H9 (cell line): ENCODE measurements around the gene ETV2. TPM values are rescaled to one million over a fixed set of nuclear protein-coding genes. Genes with fewer than 3 reads are reported as not detected.

Experiments used
- DNase-seq: peaks from one replicate; pipeline ENCODE4 v3.0.0-alpha.2; 2017
- H2AFZ ChIP-seq: one replicate; pipeline ENCODE4 v1.6.1; 2013; ENCODE audit warnings: mild to moderate bottlenecking, low read length, control low read depth, moderate library complexity
- H2AK5ac ChIP-seq: 2 replicates; pipeline ENCODE4 v1.6.1; 2013; ENCODE audit warnings: low read length, control low read depth, mixed read lengths; ENCODE audit not compliant: insufficient read length
- H2BK120ac ChIP-seq: one replicate; pipeline ENCODE4 v1.6.1; 2013; ENCODE audit warnings: low read depth, mild to moderate bottlenecking, low read length, control low read depth, inconsistent platforms; ENCODE audit not compliant: poor library complexity, severe bottlenecking
- H2BK12ac ChIP-seq: 2 replicates; pipeline ENCODE4 v1.6.1; 2013; ENCODE audit warnings: low read length, control low read depth, mixed read lengths, low read depth; ENCODE audit not compliant: insufficient read length
- H2BK15ac ChIP-seq: 2 replicates; pipeline ENCODE4 v1.6.1; 2013; ENCODE audit warnings: low read depth, low read length, control low read depth
- H2BK20ac ChIP-seq: one replicate; pipeline ENCODE4 v1.6.1; 2013; ENCODE audit warnings: low read depth, mild to moderate bottlenecking, low read length, control low read depth, inconsistent platforms; ENCODE audit not compliant: poor library complexity, severe bottlenecking
- H2BK5ac ChIP-seq: 2 replicates; pipeline ENCODE4 v1.6.1; 2013; ENCODE audit warnings: low read length, control low read depth, mixed read lengths; ENCODE audit not compliant: insufficient read length
- H3K14ac ChIP-seq: 2 replicates; pipeline ENCODE4 v1.6.1; 2013; ENCODE audit warnings: low read length, control low read depth; ENCODE audit not compliant: insufficient read depth
- H3K18ac ChIP-seq: 2 replicates; pipeline ENCODE4 v1.6.1; 2013; ENCODE audit warnings: low read depth, mild to moderate bottlenecking, mixed read lengths, low read length, control low read depth; ENCODE audit not compliant: insufficient read length
- H3K23ac ChIP-seq: 2 replicates; pipeline ENCODE4 v1.6.1; 2013; ENCODE audit warnings: low read length, control low read depth, mixed read lengths, low read depth; ENCODE audit not compliant: insufficient read length
- H3K23me2 ChIP-seq: 2 replicates; pipeline ENCODE4 v1.6.1; 2013; ENCODE audit warnings: low read depth, mild to moderate bottlenecking, mixed read lengths, low read length, control low read depth; ENCODE audit not compliant: insufficient read length, poor library complexity, severe bottlenecking
- H3K27ac ChIP-seq: 2 replicates; pipeline ENCODE4 v1.5.1; 2013; ENCODE audit warnings: low read length, control low read depth, mixed read lengths, low read depth; ENCODE audit not compliant: insufficient read length
- H3K27me3 ChIP-seq: 2 replicates; pipeline ENCODE4 v1.6.1; 2013; ENCODE audit warnings: low read length, control low read depth, inconsistent platforms; ENCODE audit not compliant: insufficient read depth
- H3K4ac ChIP-seq: 2 replicates; pipeline ENCODE4 v1.6.1; 2013; ENCODE audit warnings: low read depth, mild to moderate bottlenecking, control low read depth, inconsistent platforms, low read length, moderate library complexity
- H3K4me1 ChIP-seq: 2 replicates; pipeline ENCODE4 v1.6.1; 2013; ENCODE audit warnings: low read length, control low read depth, inconsistent platforms; ENCODE audit not compliant: insufficient read depth
- H3K4me2 ChIP-seq: 2 replicates; pipeline ENCODE4 v1.6.1; 2013; ENCODE audit warnings: low read length, control low read depth, mixed read lengths; ENCODE audit not compliant: insufficient read length, insufficient read depth
- H3K56ac ChIP-seq: 2 replicates; pipeline ENCODE4 v1.6.1; 2013; ENCODE audit warnings: low read depth, mild to moderate bottlenecking, mixed read lengths, low read length, control low read depth; ENCODE audit not compliant: insufficient read length
- H3K79me1 ChIP-seq: 2 replicates; pipeline ENCODE4 v1.6.1; 2013; ENCODE audit warnings: low read depth, mild to moderate bottlenecking, moderate library complexity, low read length, control low read depth, inconsistent platforms; ENCODE audit not compliant: insufficient read depth, poor library complexity, severe bottlenecking
- H3K79me2 ChIP-seq: 2 replicates; pipeline ENCODE4 v1.6.1; 2013; ENCODE audit warnings: low read length, control low read depth, inconsistent platforms; ENCODE audit not compliant: insufficient read depth
- H3K9ac ChIP-seq: 2 replicates; pipeline ENCODE4 v1.6.1; 2013; ENCODE audit warnings: low read length, control low read depth, mixed read lengths; ENCODE audit not compliant: insufficient read length; ENCODE audit errors: extremely low read depth
- H3K9me3 ChIP-seq: one replicate; pipeline ENCODE4 v1.6.1; 2013; ENCODE audit warnings: low read depth, low read length, inconsistent platforms; ENCODE audit not compliant: control insufficient read depth
- H3T11ph ChIP-seq: one replicate; pipeline ENCODE4 v1.6.1; 2013; ENCODE audit warnings: mild to moderate bottlenecking, low read length, control low read depth, inconsistent platforms
- H4K20me1 ChIP-seq: one replicate; pipeline ENCODE4 v1.6.1; 2013; ENCODE audit not compliant: control insufficient read depth, insufficient read length, insufficient read depth
- H4K5ac ChIP-seq: 2 replicates; pipeline ENCODE4 v1.6.1; 2013; ENCODE audit warnings: low read depth, mild to moderate bottlenecking, mixed read lengths, low read length, control low read depth; ENCODE audit not compliant: insufficient read length
- H4K8ac ChIP-seq: replicated peaks from 2 replicates; pipeline ENCODE4 v1.6.1; 2013; ENCODE audit warnings: low read length, control low read depth, mixed read lengths, low read depth; ENCODE audit not compliant: insufficient read length
- H4K91ac ChIP-seq: 2 replicates; pipeline ENCODE4 v1.6.1; 2013; ENCODE audit warnings: low read depth, mild to moderate bottlenecking, moderate library complexity, mixed read lengths, low read length, control low read depth; ENCODE audit not compliant: insufficient read length
- H3K27ac Mint-ChIP-seq, 3 experiments: 2 replicates in 2 of 3; 3 replicates in 1 of 3; pipeline ENCODE4 v1.8.0; 2020 to 2021; ENCODE audit warnings: mixed read lengths in 3 of 3, mild to moderate bottlenecking in 1 of 3, moderate library complexity in 1 of 3
- H3K27me3 Mint-ChIP-seq: 2 replicates; pipeline ENCODE4 v1.8.0; 2021; ENCODE audit warnings: low read depth, mild to moderate bottlenecking, moderate library complexity, mixed read lengths
- H3K36me3 Mint-ChIP-seq, 3 experiments: 2 replicates in 2 of 3; 3 replicates in 1 of 3; pipeline ENCODE4 v1.8.0; 2020 to 2021; ENCODE audit warnings: low read depth in 3 of 3, mixed read lengths in 3 of 3; ENCODE audit not compliant: insufficient read depth in 1 of 3
- H3K4me1 Mint-ChIP-seq, 2 experiments: 2 replicates each; pipeline ENCODE4 v1.8.0; 2020; ENCODE audit warnings: mixed read lengths in 2 of 2
- H3K4me3 Mint-ChIP-seq, 2 experiments: 2 replicates in 1 of 2; 3 replicates in 1 of 2; pipeline ENCODE4 v1.8.0; 2020 to 2021; ENCODE audit warnings: mild to moderate bottlenecking in 2 of 2, mixed read lengths in 2 of 2, moderate library complexity in 1 of 2
- H3K9me3 Mint-ChIP-seq, 2 experiments: 2 replicates in 1 of 2; 3 replicates in 1 of 2; pipeline ENCODE4 v1.8.0; 2020; ENCODE audit warnings: mild to moderate bottlenecking in 2 of 2, mixed read lengths in 2 of 2, moderate library complexity in 1 of 2
- WGBS: extraction: QIAGEN DNeasy Blood & Tissue Kit; methylation state at CpG from one replicate; pipeline ENCODE4 v1.1.7; 2013; ENCODE audit warnings: missing lambda C conversion rate, low lambda C conversion rate, mixed read lengths; ENCODE audit not compliant: insufficient read length; ENCODE audit errors: extremely low coverage; 5-methylcytosine and 5-hydroxymethylcytosine counted together
- total RNA-seq: library from RNA; stranded (reverse); gene quantifications from 2 replicates; pipeline ENCODE4 v1.2.1, GENCODE V29; 2021
- TF ChIP-seq, protein P1 (sequence below): fragments of 200-600 bp; sonication (generic); conservative IDR thresholded peaks from 3 replicates; pipeline ENCODE4 v1.8.0; 2021; ENCODE audit warnings: antibody characterized with exemption, mild to moderate bottlenecking

The ETV2 gene
- total RNA-seq, 1 experiment from 2014 or later, result 1.9 TPM

DNA sequence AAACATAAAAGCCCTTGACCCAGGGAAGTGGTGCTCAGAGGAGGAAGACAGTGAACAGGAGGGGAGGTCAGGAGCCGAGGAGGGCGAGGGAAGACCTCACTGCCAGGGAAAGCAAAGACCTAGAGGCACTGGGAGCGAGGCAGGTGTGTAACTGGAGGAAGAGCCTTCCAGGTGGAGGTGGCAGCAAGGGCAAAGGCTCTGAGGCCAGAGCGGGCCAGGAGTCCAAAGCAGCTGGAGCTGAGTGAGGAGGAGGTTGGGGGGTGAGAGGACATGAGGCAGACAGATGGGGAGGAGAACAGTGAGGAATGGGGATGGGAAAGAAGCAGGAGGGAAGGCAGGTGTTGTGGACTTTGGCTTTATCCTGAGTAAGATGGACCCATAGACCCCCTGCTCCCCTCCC lies 28.4 kb downstream of the ETV2 start:
- WGBS, result no CpG with 5 or more reads among the region's 4 CpGs
- Histone ChIP-seq H3K27me3 (no peaks in the 10 kb centered on the region), H2BK12ac (no peak overlapping the region), H3K9me3 (no peaks in the 10 kb centered on the region), H3K27ac (no peak overlapping the region), H3K56ac (no peak overlapping the region), H4K20me1 (no peaks in the 10 kb centered on the region), H3K14ac (no peak overlapping the region; the same call in 1 of the 2 replicates), H3K23me2 (peaks cover 8% of the 10 kb centered on the region), H2BK15ac (no peak overlapping the region), H3K79me2 (no peaks in the 10 kb centered on the region), H3K23ac (no peak overlapping the region), H3K4me1 (no peaks in the 10 kb centered on the region), H4K91ac (no peak overlapping the region), H2BK20ac (no peak overlapping the region), H3K4me2 (no peak overlapping the region), H2BK5ac (no peak overlapping the region), H2AK5ac (no peak overlapping the region), H4K5ac (no peak overlapping the region), H3K4ac (no peak overlapping the region), H3T11ph (no peak overlapping the region), H3K18ac (no peak overlapping the region), H4K8ac (no peak overlapping the region), H2BK120ac (no peak overlapping the region), H3K9ac (no peak overlapping the region), H2AFZ (no peak overlapping the region), H3K79me1 (no peaks in the 10 kb centered on the region)
- peaks cover 4 to 6% of the 10 kb centered on the region in 2 experiments; a peak in 3 of 4 replicates for H3K4me1 Mint-ChIP-seq
- H3K9me3 Mint-ChIP-seq, result no peaks in the 10 kb centered on the region
- no peak overlapping the region; a peak in 1 of 5 replicates for H3K4me3 Mint-ChIP-seq
- no peak overlapping the region for H3K27ac Mint-ChIP-seq
- TF ChIP-seq, protein P1, sequence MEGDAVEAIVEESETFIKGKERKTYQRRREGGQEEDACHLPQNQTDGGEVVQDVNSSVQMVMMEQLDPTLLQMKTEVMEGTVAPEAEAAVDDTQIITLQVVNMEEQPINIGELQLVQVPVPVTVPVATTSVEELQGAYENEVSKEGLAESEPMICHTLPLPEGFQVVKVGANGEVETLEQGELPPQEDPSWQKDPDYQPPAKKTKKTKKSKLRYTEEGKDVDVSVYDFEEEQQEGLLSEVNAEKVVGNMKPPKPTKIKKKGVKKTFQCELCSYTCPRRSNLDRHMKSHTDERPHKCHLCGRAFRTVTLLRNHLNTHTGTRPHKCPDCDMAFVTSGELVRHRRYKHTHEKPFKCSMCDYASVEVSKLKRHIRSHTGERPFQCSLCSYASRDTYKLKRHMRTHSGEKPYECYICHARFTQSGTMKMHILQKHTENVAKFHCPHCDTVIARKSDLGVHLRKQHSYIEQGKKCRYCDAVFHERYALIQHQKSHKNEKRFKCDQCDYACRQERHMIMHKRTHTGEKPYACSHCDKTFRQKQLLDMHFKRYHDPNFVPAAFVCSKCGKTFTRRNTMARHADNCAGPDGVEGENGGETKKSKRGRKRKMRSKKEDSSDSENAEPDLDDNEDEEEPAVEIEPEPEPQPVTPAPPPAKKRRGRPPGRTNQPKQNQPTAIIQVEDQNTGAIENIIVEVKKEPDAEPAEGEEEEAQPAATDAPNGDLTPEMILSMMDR, result no peak
- peaks cover 25% of the 10 kb centered on the region for H3K27me3 Mint-ChIP-seq
- no peaks in the 10 kb centered on the region; a peak in 3 of 7 replicates for H3K36me3 Mint-ChIP-seq
- DNase-seq, result no peak
